GM13976 (cell line): ENCODE data around the gene AGFG1.
A peak's percentile ranks its signal among the peaks of the same experiment; 100 is the strongest.

Source experiments
- DNase-seq: peaks from one replicate; pipeline ENCODE4 v3.0.0; 2012; ENCODE audit warnings: low spot score
- in situ Hi-C: fragments of 300-500 bp; cut with MboI; formaldehyde crosslinking; loops from one replicate; pipeline ENCODE4 v1.12.0; 2022; ENCODE audit warnings: low sequenced_read_pairs, mixed read lengths, inconsistent platforms; ENCODE audit not compliant: unreplicated experiment
- TF ChIP-seq, protein P1 (sequence below): IDR thresholded peaks from 2 replicates; pipeline ENCODE4 v1.5.1; 2012; ENCODE audit warnings: borderline replicate concordance, mild to moderate bottlenecking; ENCODE audit not compliant: insufficient read depth; ENCODE audit errors: extremely low read depth, missing control alignments, control extremely low read depth

The AGFG1 gene

DNA sequence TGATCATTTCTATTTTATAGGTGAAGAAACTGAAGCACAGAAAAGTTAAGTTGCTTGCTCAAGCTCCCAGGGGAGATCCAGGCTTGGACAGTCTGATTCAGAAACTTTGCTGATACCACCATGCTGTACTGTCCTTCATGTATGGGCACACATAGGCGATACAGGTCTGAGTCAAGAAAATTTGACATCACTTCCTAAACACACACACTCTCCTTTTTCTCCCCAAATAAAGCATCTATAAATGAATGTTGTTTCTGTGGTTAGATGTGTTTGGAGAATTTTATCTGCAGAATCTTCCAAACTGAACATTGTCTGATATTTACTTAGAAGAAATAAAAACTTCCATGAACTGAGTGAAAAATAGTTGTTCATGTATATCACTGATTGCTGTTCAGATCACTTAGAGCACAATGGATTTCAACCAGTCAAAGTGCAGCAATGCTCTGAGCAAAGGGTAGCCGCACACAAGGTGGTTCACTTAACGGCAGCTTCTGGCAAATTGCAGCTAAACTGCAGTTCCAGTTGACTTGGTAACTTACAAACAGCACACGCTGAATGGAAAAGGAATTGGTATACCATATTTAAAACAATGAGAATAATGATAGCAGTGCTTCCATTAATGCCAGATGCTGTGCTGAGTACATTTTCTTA lies 10.0 kb upstream of the AGFG1 start:
- no peak for DNase-seq
- TF ChIP-seq, protein P1, sequence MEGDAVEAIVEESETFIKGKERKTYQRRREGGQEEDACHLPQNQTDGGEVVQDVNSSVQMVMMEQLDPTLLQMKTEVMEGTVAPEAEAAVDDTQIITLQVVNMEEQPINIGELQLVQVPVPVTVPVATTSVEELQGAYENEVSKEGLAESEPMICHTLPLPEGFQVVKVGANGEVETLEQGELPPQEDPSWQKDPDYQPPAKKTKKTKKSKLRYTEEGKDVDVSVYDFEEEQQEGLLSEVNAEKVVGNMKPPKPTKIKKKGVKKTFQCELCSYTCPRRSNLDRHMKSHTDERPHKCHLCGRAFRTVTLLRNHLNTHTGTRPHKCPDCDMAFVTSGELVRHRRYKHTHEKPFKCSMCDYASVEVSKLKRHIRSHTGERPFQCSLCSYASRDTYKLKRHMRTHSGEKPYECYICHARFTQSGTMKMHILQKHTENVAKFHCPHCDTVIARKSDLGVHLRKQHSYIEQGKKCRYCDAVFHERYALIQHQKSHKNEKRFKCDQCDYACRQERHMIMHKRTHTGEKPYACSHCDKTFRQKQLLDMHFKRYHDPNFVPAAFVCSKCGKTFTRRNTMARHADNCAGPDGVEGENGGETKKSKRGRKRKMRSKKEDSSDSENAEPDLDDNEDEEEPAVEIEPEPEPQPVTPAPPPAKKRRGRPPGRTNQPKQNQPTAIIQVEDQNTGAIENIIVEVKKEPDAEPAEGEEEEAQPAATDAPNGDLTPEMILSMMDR = no peak
- in situ Hi-C loops = no loop called here

DNA sequence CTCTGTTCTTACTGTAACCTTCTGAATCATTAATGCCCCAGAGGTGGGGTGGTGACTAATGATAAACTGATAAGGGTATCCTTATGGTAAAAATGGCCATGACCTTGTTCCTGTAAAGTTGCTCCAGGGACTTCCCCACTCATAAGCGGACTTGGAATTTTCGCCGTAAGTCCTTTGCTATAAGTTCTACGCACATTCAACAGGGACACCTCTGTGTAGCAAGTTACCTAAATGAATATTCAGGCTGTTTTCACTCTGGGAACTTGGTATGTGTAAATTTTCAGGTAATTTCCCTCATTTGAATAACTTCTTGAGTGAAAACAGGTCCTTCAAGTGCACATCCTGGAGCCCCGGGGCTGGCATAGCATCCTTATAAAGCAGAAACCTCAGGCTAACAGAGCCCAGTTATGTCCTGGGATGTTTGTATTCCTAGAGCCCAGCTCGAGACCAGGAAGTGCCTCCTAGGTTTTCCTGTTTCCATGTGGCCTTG lies 9.4 kb upstream of the AGFG1 start:
- in situ Hi-C loops = no loop called here
- TF ChIP-seq, protein P1 = no peak
- peak; percentile 48 for DNase-seq

DNA sequence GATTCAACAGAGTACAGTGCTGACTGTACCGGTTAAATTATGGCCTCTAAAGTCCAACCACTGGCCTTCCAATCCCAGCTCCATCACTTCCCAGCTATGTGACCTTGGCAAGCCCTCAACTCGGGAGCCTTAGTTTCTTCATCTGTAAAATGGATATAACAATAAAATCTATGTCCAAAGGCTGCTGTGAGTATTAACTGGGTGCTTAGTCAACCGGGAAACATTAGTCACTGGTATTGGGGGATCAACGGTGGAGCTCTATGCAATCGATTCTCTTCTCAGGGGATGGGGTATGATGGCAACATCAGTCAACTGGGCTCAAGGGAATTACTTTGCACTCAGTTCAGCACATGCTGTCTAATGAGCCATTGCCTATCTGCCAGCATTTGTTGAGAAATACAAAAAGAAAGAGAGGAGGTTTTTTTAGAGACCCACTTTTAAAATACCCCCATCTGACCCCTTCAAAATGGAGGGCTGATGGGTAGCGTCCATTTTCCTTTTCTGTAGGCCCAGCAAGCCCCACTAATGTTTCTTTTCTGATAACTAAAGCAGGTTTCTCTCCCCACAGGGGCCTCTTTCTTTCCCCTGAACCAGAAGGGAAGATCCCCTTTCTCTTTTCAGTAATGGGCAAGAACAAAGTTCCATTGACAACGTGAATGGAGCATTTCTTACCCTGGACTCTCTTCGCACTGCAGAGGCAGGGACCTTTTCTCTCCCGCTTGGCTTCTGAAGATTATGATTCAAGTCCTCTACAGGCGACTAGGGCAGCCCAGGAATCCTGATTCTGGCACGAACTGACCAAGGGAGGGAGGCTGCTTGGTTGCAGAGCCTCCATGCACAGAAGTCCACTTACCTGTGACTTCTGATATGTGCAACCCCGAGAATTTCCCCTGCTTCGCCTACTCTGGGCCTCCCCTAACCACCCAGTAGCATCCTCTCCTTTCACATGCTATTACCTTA lies 8.7 kb upstream of the AGFG1 start:
- in situ Hi-C loops = no loop called here
- TF ChIP-seq, protein P1 = no peak

DNA sequence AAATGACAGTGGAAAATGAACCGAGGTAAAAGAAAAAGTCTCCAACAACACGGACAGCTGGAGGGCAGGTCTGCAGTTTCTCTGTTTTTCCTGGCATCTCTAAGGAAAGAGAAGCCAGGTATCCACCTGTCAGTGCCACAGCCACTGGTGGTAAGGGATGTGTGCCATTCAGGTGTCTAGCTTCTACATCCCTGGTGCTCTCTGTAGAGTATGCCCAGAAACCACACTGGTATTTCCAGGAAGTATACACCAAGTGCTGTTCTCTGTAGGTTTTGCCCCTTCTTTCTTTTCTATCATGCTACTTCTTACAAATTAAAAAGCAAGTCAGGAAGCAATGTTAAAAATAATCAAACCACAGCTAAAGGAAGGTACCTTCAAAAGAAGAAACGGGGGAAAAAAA lies 7.6 kb upstream of the AGFG1 start:
- TF ChIP-seq, protein P1 = no peak
- no peak for DNase-seq
- in situ Hi-C loops = no loop called here

More for the DNA sequence above, 8.7 kb upstream of the AGFG1 start:
- DNase-seq = peak; percentile 50

DNA sequence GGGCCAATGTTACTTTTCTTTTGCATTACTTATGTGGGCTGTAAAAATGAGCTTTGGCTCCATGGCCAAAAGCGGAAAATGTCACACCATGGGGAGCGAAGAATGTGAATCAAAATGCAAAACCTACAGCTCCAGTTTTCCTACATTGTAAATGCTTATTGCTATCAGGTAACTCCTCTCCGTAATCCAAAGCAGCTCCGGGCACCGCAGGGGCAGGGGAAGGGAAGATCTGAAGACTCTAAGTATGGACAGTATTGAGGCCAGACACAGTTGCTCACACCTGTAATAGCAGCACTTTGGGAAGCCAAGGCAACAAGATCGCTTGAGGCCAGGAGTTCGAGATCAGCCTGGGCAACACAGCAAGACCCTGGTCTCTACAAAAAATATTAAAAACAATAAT lies 7.1 kb upstream of the AGFG1 start:
- no peak for DNase-seq
- TF ChIP-seq, protein P1 = no peak
- in situ Hi-C loops = no loop called here

DNA sequence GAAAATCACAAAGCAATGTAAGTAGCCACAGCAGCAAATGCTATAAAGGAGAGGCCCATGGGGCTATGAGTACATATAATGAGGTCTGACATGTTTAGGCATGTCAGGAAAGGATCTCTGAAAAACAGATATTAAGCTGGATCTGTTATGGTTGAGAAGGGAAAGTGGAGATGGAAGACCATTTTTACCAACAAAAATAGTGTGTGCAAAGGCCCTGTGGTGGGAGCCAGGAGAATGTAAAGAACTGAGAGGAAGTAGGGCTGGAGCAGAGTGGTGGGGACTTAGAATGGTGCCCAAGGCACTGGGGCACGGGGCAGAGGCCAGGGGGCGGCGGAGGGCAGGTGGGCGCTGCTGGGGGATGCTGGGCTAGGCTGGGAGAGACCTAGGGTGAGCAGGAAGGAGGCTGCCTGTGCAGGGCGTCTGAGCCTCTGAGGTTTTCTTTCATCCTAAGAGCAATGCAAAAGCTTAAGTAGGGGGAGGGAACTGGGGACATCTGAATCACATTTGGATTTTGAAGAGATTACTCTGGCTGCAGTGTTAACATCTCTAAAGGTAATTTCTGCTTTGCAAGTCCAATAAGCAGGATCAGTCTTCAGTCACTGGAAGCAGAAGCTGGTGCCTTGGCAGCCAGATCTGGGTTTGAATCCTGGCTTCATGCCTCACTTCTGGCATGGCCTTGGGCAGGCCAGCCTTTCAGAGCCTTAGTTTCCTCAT lies 4.9 kb upstream of the AGFG1 start:
- in situ Hi-C loops = no loop called here
- no peak for DNase-seq
- TF ChIP-seq, protein P1 = no peak
